Cardiac fibroblast (primary cell): Measurements from ENCODE around the gene C20orf96.

Experiments used
- DNase-seq, 2 donors: peaks; one replicate each; pipeline versions ENCODE4 v3.0.0 to v3.0.0-alpha.2; 2010; ENCODE audit warnings: low read depth in 2 of 2
- H3K4me3 ChIP-seq, 2 donors: replicated peaks in 1 of 2; 1 replicate in 1 of 2; 2 replicates in 1 of 2; pipeline ENCODE4 v1.5.1; 2011; ENCODE audit warnings: low read depth in 2 of 2, low read length in 2 of 2, mild to moderate bottlenecking in 2 of 2, moderate library complexity in 1 of 2
- CTCF ChIP-seq: IDR thresholded peaks from one replicate; pipeline ENCODE4 v1.5.1; 2011; ENCODE audit warnings: low read depth, mild to moderate bottlenecking, low read length, inconsistent platforms

The C20orf96 gene

DNA sequence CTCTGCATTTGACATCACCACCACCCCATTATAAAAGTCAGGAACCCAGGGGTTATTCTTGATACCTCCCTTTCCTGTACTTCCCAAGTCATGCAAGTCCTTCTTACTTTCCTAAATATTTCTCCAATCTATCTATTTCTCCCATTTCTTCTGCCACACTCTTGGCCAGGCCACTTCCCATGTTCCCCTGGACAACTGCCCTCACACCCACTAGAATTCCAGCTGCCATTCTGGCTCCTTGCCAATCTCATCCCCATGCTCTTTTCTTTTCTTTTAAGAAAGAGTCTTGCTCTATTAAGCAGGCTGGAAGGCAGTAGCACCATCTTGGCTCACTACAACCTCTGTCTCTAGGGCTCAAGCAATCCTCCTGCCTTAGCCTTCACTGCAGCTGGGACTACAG, 17.8 kb downstream of the C20orf96 start:
- no peak overlapping the region for H3K4me3 ChIP-seq
- TF ChIP-seq CTCF = no peak
- peak in 1 of 2 donors; percentile 26 for DNase-seq

GRCh38 chr20:271528-271927, 19.0 kb downstream of the C20orf96 start:
- H3K4me3 ChIP-seq = no peak overlapping the region
- DNase-seq = no peak
- no peak for TF ChIP-seq CTCF

GRCh38 chr20:271069-271468, 19.5 kb downstream of the C20orf96 start:
- TF ChIP-seq CTCF = no peak
- no peak for DNase-seq
- H3K4me3 ChIP-seq = no peak overlapping the region

DNA sequence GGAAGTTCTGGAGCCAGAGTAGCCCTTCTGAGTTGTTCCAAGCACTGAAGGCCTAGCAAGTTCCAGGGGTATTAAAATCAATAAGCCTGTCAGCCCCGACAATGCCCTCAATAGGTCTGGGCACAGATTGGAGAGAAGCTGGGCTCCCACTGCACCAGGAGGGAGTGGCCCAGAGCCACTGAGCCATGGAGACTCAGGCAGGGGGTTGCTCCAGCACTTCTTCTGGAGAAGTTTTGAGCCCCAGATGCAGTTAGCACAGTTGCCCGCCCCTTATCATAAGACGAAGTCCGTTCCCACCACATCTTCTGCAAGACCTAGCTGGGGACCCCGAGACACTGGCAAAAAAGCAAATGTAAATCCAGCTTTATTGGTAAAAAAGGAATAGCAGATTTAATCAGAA, 20.0 kb downstream of the C20orf96 start:
- no peak overlapping the region for H3K4me3 ChIP-seq

GRCh38 chr20:266596-267562, 23.7 kb downstream of the C20orf96 start:
- DNase-seq = peak; percentile 79 to 83
- peak; percentile 97 for TF ChIP-seq CTCF
- peak overlapping the region; percentile 56 to 59 for H3K4me3 ChIP-seq

More for the DNA sequence above, 20.0 kb downstream of the C20orf96 start:
- TF ChIP-seq CTCF = no peak
- no peak for DNase-seq

DNA sequence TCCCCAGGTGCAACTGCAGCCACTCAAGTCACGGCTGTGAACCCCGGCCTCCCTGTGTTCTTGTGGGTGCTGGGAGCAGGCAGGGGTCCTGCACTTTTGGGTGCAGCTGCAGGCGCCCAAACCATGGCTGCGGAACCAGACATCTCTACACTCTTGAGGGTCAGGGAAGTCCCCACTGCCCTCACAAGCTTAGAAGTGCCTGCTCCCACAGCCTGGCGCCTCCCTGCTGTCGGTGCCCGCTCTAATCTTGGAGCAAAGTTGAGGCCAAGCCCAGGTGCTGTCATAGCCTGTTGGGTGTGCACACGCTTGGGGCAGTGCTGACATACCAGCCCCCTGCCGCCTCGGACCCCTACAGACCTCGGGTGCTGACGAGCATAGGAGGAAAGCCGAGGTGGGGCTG, 26.8 kb downstream of the C20orf96 start:
- TF ChIP-seq CTCF = no peak
- no peak overlapping the region for H3K4me3 ChIP-seq
- no peak for DNase-seq
